ENCODE measurements around the gene MS4A12.

Gene MS4A12

DNA sequence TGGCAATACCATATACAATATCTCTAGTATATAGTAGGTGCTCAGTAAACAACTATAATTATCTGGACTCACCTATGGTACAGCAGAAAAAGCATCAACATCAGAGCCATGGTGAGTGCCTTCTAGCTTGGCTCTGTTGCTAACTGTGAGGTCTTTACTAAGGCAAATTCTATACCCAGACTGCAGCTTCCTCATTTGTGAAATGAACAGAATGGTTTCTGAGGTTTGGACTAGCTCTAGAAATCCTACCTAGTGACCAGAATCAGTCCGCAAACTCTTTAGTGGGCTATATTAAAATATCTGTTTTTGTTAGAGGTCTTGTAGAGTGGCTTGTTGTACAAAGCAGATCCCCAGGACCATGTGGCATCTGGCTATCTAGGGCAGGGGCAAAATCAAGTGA is 33.2 kb upstream of the MS4A12 start:
- TF ChIP-seq CTCF (IDR thresholded peaks at IDR 0.05; ENCODE audit: control insufficient read depth, insufficient read depth, low read depth, low read length, missing control alignments), result no peak
- no peak overlapping the region for H3K4me3 ChIP-seq (ENCODE audit: control insufficient read depth, low read depth, low read length)
- DNase-seq (ENCODE audit: low read depth), result no peak

DNA sequence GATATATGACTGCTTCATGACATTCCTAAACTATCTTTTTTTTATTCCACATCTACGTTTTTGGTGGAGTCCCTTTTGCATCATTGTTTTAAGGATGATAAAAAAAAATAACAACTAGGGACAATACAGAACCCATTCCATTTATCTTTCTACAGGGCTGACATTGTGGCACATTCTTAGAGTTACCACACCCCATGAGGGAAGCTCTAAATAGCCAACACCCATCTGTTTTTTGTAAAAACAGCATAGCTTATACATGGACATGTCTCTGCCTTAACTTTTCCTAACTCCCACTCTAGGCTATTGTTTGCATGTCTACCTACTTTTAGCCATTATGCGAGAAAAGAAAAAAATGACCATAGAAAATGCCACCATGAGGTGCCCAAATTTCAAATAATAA is 23.7 kb upstream of the MS4A12 start:
- no peak for DNase-seq (ENCODE audit: low read depth)
- no peak overlapping the region for H3K4me3 ChIP-seq (ENCODE audit: control insufficient read depth, low read depth, low read length)
- no peak for TF ChIP-seq CTCF (IDR thresholded peaks at IDR 0.05; ENCODE audit: control insufficient read depth, insufficient read depth, low read depth, low read length, missing control alignments)

GRCh38 chr11:60469723-60470122 is 22.9 kb upstream of the MS4A12 start:
- no peak for DNase-seq (ENCODE audit: low read depth)
- no peak overlapping the region for H3K4me3 ChIP-seq (ENCODE audit: control insufficient read depth, low read depth, low read length)
- TF ChIP-seq CTCF (IDR thresholded peaks at IDR 0.05; ENCODE audit: control insufficient read depth, insufficient read depth, low read depth, low read length, missing control alignments), result no peak

GRCh38 chr11:60477035-60477445 is 15.5 kb upstream of the MS4A12 start:
- DNase-seq (ENCODE audit: low read depth), result no peak
- TF ChIP-seq CTCF (IDR thresholded peaks at IDR 0.05; ENCODE audit: control insufficient read depth, insufficient read depth, low read depth, low read length, missing control alignments), result no peak
- H3K4me3 ChIP-seq (ENCODE audit: control insufficient read depth, low read depth, low read length), result no peak overlapping the region

DNA sequence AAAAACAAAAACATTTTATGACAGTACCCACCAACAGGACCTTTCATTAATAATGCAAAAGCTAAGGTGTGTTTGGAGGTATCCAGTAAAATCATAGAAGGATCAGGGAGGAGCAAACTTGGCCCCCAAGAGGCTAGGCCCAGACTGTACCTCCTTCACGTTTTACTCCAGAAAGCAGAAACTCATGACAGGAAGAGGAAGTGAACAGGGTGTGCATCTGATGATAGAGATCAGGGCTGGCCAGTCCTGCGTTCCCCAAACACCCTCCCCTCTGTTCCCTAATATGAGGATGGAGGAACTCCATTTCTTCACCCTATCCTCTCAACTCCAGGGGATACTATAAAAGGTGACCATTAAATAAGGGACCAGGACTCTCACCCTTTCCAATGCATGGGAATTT is 10.2 kb upstream of the MS4A12 start:
- TF ChIP-seq CTCF (IDR thresholded peaks at IDR 0.05; ENCODE audit: control insufficient read depth, insufficient read depth, low read depth, low read length, missing control alignments), result no peak
- no peak overlapping the region for H3K4me3 ChIP-seq (ENCODE audit: control insufficient read depth, low read depth, low read length)
- no peak for DNase-seq (ENCODE audit: low read depth)

DNA sequence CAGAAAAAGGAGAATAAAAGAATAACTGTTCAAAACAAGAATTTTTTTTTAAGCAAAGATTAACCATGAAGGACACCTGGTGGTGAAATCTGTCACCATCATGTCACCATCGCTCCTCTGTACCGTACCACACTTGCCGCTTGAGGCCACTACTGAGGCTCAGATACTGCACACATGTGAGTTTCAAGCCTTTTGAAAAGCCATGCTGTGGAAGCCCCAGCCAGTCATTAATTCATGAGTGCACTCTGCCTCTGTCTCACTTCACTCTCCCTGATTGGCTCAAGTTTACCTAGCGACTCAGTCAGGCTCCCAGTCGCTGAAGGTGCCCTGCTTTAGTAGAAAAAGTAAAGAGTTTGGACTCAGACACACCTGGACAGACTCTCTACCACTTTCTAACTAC is 6.6 kb upstream of the MS4A12 start:
- no peak for DNase-seq (ENCODE audit: low read depth)

More for the DNA sequence above, 6.6 kb upstream of the MS4A12 start:
- no peak overlapping the region for H3K4me3 ChIP-seq (ENCODE audit: control insufficient read depth, low read depth, low read length)
- no peak for TF ChIP-seq CTCF (IDR thresholded peaks at IDR 0.05; ENCODE audit: control insufficient read depth, insufficient read depth, low read depth, low read length, missing control alignments)

Data from AG09309 (cell line).